ENCODE measurements around the gene UVSSA. TPM values are rescaled to one million over a fixed set of nuclear protein-coding genes. Genes with fewer than 3 reads are reported as not detected.

Gene UVSSA
- total and polyA plus RNA-seq, 7 donors, result 1.8 to 18.7 (median 8.7) TPM

- H3K27ac ChIP-seq, result no peak overlapping the region
- H3K9me3 ChIP-seq, result no peaks in the 10 kb centered on the region
- TF ChIP-seq EP300 (IDR thresholded peaks at IDR 0.05), result no peak
- no peak for DNase-seq
- 92% methylated on average over 11 of the region's 11 CpGs for WGBS, 2 donors
- peaks cover 0 to 39% (median 9%) of the 10 kb centered on the region in 4 donors for H3K36me3 ChIP-seq
- H3K4me3 ChIP-seq, result no peak overlapping the region
- H3K27me3 ChIP-seq, result no peaks in the 10 kb centered on the region
- intact Hi-C loops (cut with DNase I), result no loop called here
- H3K4me1 ChIP-seq, result no peaks in the 10 kb centered on the region
These were observed 16.5 kb downstream of the UVSSA start for GRCh38 chr4:1363513-1363912.

- intact Hi-C loops (cut with DNase I), result no loop called here
- 89% methylated on average over 18 of the region's 18 CpGs for WGBS, 2 donors
- Histone ChIP-seq H3K4me1 (no peaks in the 10 kb centered on the region), H3K4me3 (no peak overlapping the region), H3K9me3 (no peaks in the 10 kb centered on the region), H3K36me3 (peaks cover 0 to 34% (median 7%) of the 10 kb centered on the region in 4 donors), H3K27ac (no peak overlapping the region), H3K27me3 (no peaks in the 10 kb centered on the region)
- no peak for TF ChIP-seq CTCF (IDR thresholded peaks at IDR 0.05)
- no peak for TF ChIP-seq POLR2AphosphoS5 (IDR thresholded peaks at IDR 0.05)
- TF ChIP-seq POLR2A (IDR thresholded peaks at IDR 0.05), result no peak
- TF ChIP-seq EP300 (IDR thresholded peaks at IDR 0.05), result no peak
- DNase-seq, result no peak
These were observed 17.2 kb downstream of the UVSSA start for GRCh38 chr4:1364217-1364616.

DNA sequence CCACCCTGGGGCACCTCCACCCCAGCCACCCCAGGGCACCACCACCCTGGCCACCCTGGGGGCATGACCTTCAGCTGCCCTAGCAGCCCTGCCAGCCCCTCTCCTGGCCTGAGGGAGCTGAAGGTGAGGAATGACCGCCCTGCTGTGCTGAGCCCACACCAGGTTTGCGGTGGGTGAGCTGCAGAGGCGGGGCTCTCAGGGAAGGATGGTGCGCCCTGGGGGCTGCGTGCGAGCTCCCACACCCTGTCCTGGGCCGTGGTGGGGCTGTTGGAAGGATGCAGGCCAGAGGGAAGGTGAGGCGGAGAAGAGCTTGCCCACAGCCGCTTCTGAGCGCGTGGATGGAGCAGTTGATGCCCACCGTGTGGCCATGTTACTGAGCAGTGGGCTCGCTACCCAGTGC lies 17.7 kb downstream of the UVSSA start:
- Histone ChIP-seq H3K36me3 (peaks cover 0 to 31% (median 7%) of the 10 kb centered on the region in 4 donors), H3K4me1 (no peaks in the 10 kb centered on the region), H3K27me3 (no peaks in the 10 kb centered on the region), H3K9me3 (no peaks in the 10 kb centered on the region), H3K27ac (no peak overlapping the region), H3K4me3 (no peak overlapping the region)
- intact Hi-C loops (cut with DNase I), result no loop called here
- TF ChIP-seq EP300 (IDR thresholded peaks at IDR 0.05) (no peak), POLR2AphosphoS5 (IDR thresholded peaks at IDR 0.05) (no peak), CTCF (IDR thresholded peaks at IDR 0.05) (no peak)
- no peak for DNase-seq
- 95% methylated on average over 13 of the region's 13 CpGs for WGBS, 2 donors

DNA sequence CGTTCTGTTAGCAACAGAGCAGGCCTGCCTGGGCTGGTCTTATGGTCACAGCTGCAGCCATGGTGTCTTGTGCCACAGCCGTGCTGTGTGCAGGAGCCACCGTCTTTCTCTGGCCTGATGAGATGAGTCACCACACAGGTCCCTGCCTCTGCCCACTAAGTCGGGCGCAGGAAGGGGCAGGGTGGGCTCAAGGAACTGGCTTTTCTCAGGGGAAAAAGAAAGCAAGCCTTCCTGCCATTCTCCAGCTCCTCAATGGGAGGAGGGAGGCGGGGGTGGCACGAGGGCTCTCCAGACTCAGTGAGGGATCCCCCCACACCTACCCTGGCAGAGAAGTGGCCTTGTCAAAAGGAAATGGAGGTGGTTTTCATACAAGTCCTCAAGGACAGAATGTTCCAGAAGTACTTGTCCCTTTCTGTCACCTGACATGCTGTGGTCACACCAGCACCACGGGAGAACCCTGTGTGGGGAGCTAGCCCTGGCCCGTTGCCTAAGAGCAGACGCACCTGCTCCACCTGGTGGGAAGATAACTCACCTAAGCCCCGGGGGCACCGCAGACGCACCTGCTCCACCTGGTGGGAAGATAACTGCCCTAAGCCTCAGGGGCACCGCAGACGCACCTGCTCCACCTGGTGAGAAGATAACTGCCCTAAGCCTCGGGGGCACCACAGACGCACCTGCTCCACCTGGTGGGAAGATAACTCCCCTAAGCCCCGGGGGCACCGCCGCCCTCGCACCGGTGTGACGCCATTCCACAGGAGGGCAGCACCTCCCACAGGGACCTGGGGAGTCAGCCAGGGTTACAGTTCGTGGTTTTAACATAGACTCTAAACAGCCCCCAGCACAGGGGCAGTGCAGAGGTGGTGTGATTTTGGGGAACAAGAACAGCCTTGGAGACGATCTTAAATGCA lies 18.5 kb downstream of the UVSSA start:
- Histone ChIP-seq H3K9me3 (no peaks in the 10 kb centered on the region), H3K27ac (no peak overlapping the region), H3K4me1 (no peaks in the 10 kb centered on the region), H3K36me3 (peaks cover 0 to 34% (median 6%) of the 10 kb centered on the region in 4 donors), H3K27me3 (no peaks in the 10 kb centered on the region), H3K4me3 (no peak overlapping the region)
- no peak for TF ChIP-seq CTCF (IDR thresholded peaks at IDR 0.05)
- TF ChIP-seq POLR2A (IDR thresholded peaks at IDR 0.05), result no peak
- no peak for TF ChIP-seq EP300 (IDR thresholded peaks at IDR 0.05)
- TF ChIP-seq POLR2AphosphoS5 (IDR thresholded peaks at IDR 0.05), result no peak
- 67 to 76% methylated on average over 25 of the region's 25 CpGs for WGBS, 2 donors
- peak; percentile 15 for DNase-seq
- intact Hi-C loops (cut with DNase I), result no loop called here

GRCh38 chr4:1366371-1367229 lies 19.6 kb downstream of the UVSSA start:
- DNase-seq, result peak; percentile 45
- Histone ChIP-seq H3K36me3 (peaks cover 0 to 42% (median 9%) of the 10 kb centered on the region in 4 donors), H3K4me3 (no peak overlapping the region), H3K27ac (no peak overlapping the region), H3K9me3 (no peaks in the 10 kb centered on the region), H3K27me3 (no peaks in the 10 kb centered on the region), H3K4me1 (no peaks in the 10 kb centered on the region)
- 95 to 96% methylated on average over 35 of the region's 35 CpGs for WGBS, 2 donors
- TF ChIP-seq POLR2AphosphoS5 (IDR thresholded peaks at IDR 0.05), result no peak
- intact Hi-C loops (cut with DNase I), result no loop called here

All from sigmoid colon (tissue), 7 donors.